HCT116 (cell line): Measurements from ENCODE around the gene DMWD. TPM values are rescaled to one million over a fixed set of nuclear protein-coding genes. Genes with fewer than 3 reads are reported as not detected.

Experiments
- ATAC-seq: fragments of 200-7000 bp; cut with Tn5 transposase; 2 replicates; pipeline ENCODE4 v1.9.1; 2020; ENCODE audit warnings: mild to moderate bottlenecking, moderate library complexity
- BruUV-seq: library from RNA; stranded (reverse); fragments of 400-500 nt; replicated peaks from 2 replicates; lab custom pipeline; 2021; lab: Mats Ljungman, UMichigan
- CTCF ChIA-PET: fragments of 300-600 bp; sonication (Branson Sonifier 250); formaldehyde crosslinking; loops from one replicate; lab custom pipeline; 2021; ENCODE audit warnings: antibody characterized with exemption; lab: Charles Lee
- POLR2A ChIA-PET: fragments of 300-600, 350-600 bp; sonication (Branson Sonifier 250); formaldehyde crosslinking; loops from one replicate; lab custom pipeline; 2021; ENCODE audit warnings: antibody characterized with exemption; lab: Charles Lee
- RAD21 ChIA-PET, 2 experiments: fragments of 300-600 bp; sonication (Branson Sonifier 250); formaldehyde crosslinking; loops; one replicate each; lab custom pipeline; 2023; ENCODE audit warnings: low total read pairs in 2 of 2; ENCODE audit not compliant: uncharacterized antibody in 2 of 2, unreplicated experiment in 2 of 2, low non-redundant PET in 1 of 2; lab: Charles Lee
- DNase-seq: peaks from one replicate; pipeline ENCODE4 v3.0.0-alpha.2; 2010; ENCODE audit warnings: low read depth, low spot score
- H2AFZ ChIP-seq: fragments of 200-600 bp; shearing (Covaris generic), sonication (generic); 2 replicates; pipeline ENCODE4 v1.6.1; 2017; ENCODE audit warnings: low read depth, mixed run types, mixed read lengths, antibody characterized with exemption, low read length; ENCODE audit not compliant: poor library complexity, severe bottlenecking
- H3K27ac ChIP-seq: 2 replicates; pipeline ENCODE4 v1.5.1; 2012; ENCODE audit warnings: low read depth, low read length
- H3K27me3 ChIP-seq: fragments of 200-600 bp; sonication (generic); 2 replicates; pipeline ENCODE4 v1.6.1; 2016; ENCODE audit warnings: mixed run types, low read length, mixed read lengths; ENCODE audit not compliant: insufficient read depth
- H3K36me3 ChIP-seq, 2 experiments: fragments of 200-500 bp in 1 of 2; fragments of 200-600 bp in 1 of 2; sonication (Bioruptor generic) in 1 of 2; sonication (generic) in 1 of 2; 2 replicates each; pipeline versions ENCODE4 v1.5.1 to v1.6.1; 2014 to 2016; ENCODE audit warnings: low read length in 2 of 2, inconsistent platforms in 1 of 2, mixed read lengths in 1 of 2, mixed run types in 1 of 2; ENCODE audit not compliant: insufficient read depth in 2 of 2, control insufficient read depth in 1 of 2
- H3K4me1 ChIP-seq, 2 experiments: fragments of 200-600 bp in 1 of 2; sonication (generic) in 1 of 2; 2 replicates each; pipeline versions ENCODE4 v1.5.1 to v1.6.1; 2012 to 2017; ENCODE audit warnings: low read length in 2 of 2, inconsistent platforms in 1 of 2, mild to moderate bottlenecking in 1 of 2, mixed read lengths in 1 of 2, mixed run types in 1 of 2, moderate library complexity in 1 of 2; ENCODE audit not compliant: insufficient read depth in 2 of 2, control insufficient read depth in 1 of 2
- H3K4me2 ChIP-seq: fragments of 200-600 bp; sonication (generic); 2 replicates; pipeline ENCODE4 v1.6.1; 2017; ENCODE audit warnings: mixed run types, low read length, mixed read lengths
- H3K4me3 ChIP-seq, 2 experiments: fragments of 200-600 bp in 1 of 2; sonication (generic) in 1 of 2; replicated peaks in 1 of 2; 2 replicates each; pipeline ENCODE4 v1.5.1; 2011 to 2016; ENCODE audit warnings: low read length in 2 of 2, control low read depth in 1 of 2, low read depth in 1 of 2, mild to moderate bottlenecking in 1 of 2, mixed read lengths in 1 of 2, mixed run types in 1 of 2
- H3K79me2 ChIP-seq: fragments of 200-600 bp; sonication (generic); 2 replicates; pipeline ENCODE4 v1.6.1; 2017; ENCODE audit warnings: mild to moderate bottlenecking, mixed run types, low read length, moderate library complexity, mixed read lengths; ENCODE audit not compliant: insufficient read depth
- H3K9ac ChIP-seq: fragments of 200-600 bp; sonication (generic); 2 replicates; pipeline ENCODE4 v1.6.1; 2016; ENCODE audit warnings: low read length, mixed read lengths
- H3K9me2 ChIP-seq: fragments of 200-600 bp; sonication (generic), shearing (Covaris generic); 2 replicates; pipeline ENCODE4 v1.6.1; 2017; ENCODE audit warnings: mixed run types, mild to moderate bottlenecking, moderate library complexity; ENCODE audit not compliant: insufficient read depth
- H3K9me3 ChIP-seq, 2 experiments: fragments of 200-500 bp in 1 of 2; fragments of 200-600 bp in 1 of 2; sonication (Bioruptor generic) in 1 of 2; sonication (generic) in 1 of 2; 2 replicates each; pipeline ENCODE4 v1.6.1; 2014 to 2017; ENCODE audit warnings: low read length in 2 of 2, mixed read lengths in 2 of 2, inconsistent platforms in 1 of 2, low read depth in 1 of 2, mild to moderate bottlenecking in 1 of 2, mixed run types in 1 of 2, moderate library complexity in 1 of 2; ENCODE audit not compliant: control insufficient read depth in 1 of 2, insufficient read depth in 1 of 2
- H4K20me1 ChIP-seq: fragments of 200-600 bp; sonication (generic), shearing (Covaris generic); 2 replicates; pipeline ENCODE4 v1.6.1; 2017; ENCODE audit warnings: mixed run types, mild to moderate bottlenecking, moderate library complexity; ENCODE audit not compliant: insufficient read depth
- CTCF ChIP-seq, 3 experiments: fragments of 200-600 bp in 1 of 3; sonication (generic) in 1 of 3; IDR thresholded peaks in 2 of 3; conservative IDR thresholded peaks in 1 of 3; 2 replicates each; pipeline ENCODE4 v1.5.1; 2012 to 2017; ENCODE audit warnings: low read depth in 2 of 3, low read length in 2 of 3, antibody characterized with exemption in 1 of 3, borderline replicate concordance in 1 of 3, control low read depth in 1 of 3, mild to moderate bottlenecking in 1 of 3, mixed read lengths in 1 of 3, mixed run types in 1 of 3, moderate library complexity in 1 of 3; ENCODE audit not compliant: insufficient read depth in 1 of 3
- EZH2phosphoT487 ChIP-seq: fragments of 200-600 bp; IDR thresholded peaks from 2 replicates; pipeline ENCODE4 v1.6.1; 2018; ENCODE audit warnings: antibody characterized with exemption, borderline replicate concordance
- RAD21 ChIP-seq: IDR thresholded peaks from 2 replicates; pipeline ENCODE4 v1.6.1; 2012; ENCODE audit warnings: low read depth, mild to moderate bottlenecking
- SP1 ChIP-seq: IDR thresholded peaks from 2 replicates; pipeline ENCODE4 v1.6.1; 2012; ENCODE audit warnings: low read depth
- TCF7L2 ChIP-seq: IDR thresholded peaks from 2 replicates; pipeline ENCODE4 v1.7.0; 2011; ENCODE audit warnings: borderline replicate concordance, inconsistent platforms; ENCODE audit not compliant: insufficient read depth, insufficient read length; ENCODE audit errors: extremely low read depth
- ZBTB33 ChIP-seq: IDR thresholded peaks from 2 replicates; pipeline ENCODE4 v1.6.1; 2011; ENCODE audit warnings: mild to moderate bottlenecking, low read length, moderate library complexity; ENCODE audit not compliant: insufficient replicate concordance; ENCODE audit errors: extremely low read depth
- intact Hi-C: fragments of 100-400 bp; cut with micrococcal nuclease; formaldehyde crosslinking; loops from 2 replicates; pipeline ENCODE4 v1.10.0; 2022
- total RNA-seq: library from RNA; stranded (reverse); gene quantifications from one replicate; pipeline ENCODE4 v1.2.1, GENCODE V29; 2021; ENCODE audit not compliant: unreplicated experiment

Gene DMWD
- total RNA-seq, 1 experiment from 2014 or later = 56.8 TPM

GRCh38 chr19:45766869-45767346 is 25.7 kb downstream of the DMWD start (continued):
- TF ChIP-seq ZBTB33 = no peak
- no peak for TF ChIP-seq CTCF (IDR thresholded peaks at IDR 0.05 in 2 of 3, conservative IDR thresholded peaks at IDR 0.05 in 1 of 3; ENCODE audit: borderline replicate concordance in 1 of 3, insufficient read depth in 1 of 3, low read depth in 2 of 3, low read length in 2 of 3)
- TF ChIP-seq EZH2phosphoT487 = no peak
- TF ChIP-seq TCF7L2 = no peak
- no peak for TF ChIP-seq SP1

GRCh38 chr19:45766296-45766868 is 26.3 kb downstream of the DMWD start:
- POLR2A ChIA-PET = no interaction called here
- H3K4me2 ChIP-seq = peak overlapping the region; percentile 92
- no peaks in the 10 kb centered on the region for H3K9me3 ChIP-seq
- H3K4me1 ChIP-seq = peaks cover 14 to 47% of the 10 kb centered on the region in 2 experiments
- no peaks in the 10 kb centered on the region for H4K20me1 ChIP-seq
- no peak overlapping the region for H2AFZ ChIP-seq
- DNase-seq (no peak), ATAC-seq (no peak)
- H3K9ac ChIP-seq = 0 out of 2 replicates have a peak overlapping the region, but pooled peaks have one; percentile 84
- CTCF ChIA-PET = no interaction called here
- no peaks in the 10 kb centered on the region for H3K9me2 ChIP-seq
- no peaks in the 10 kb centered on the region for H3K27me3 ChIP-seq
- BruUV-seq = no TSS peak
- H3K27ac ChIP-seq = peak overlapping the region; percentile 98
- H3K4me3 ChIP-seq = no peak overlapping the region; a peak in 1 of 4 replicates
- H3K36me3 ChIP-seq = no peaks in the 10 kb centered on the region
- RAD21 ChIA-PET = interaction anchor here in 1 of 2 experiments (0.5 kb wide), 1 partner anchor 13 kb away, joined by 3 read pairs; no protein-coding TSS in a partner anchor
- no peaks in the 10 kb centered on the region for H3K79me2 ChIP-seq
- no peak for TF ChIP-seq RAD21
- intact Hi-C loops = no loop called here
